Heart left ventricle (tissue), 13 donors: ENCODE measurements around the gene KAT8.

Source experiments
- POLR2A ChIP-seq, 2 donors: fragments of 450-650 bp; IDR thresholded peaks; one replicate each; pipeline ENCODE4 v1.6.1; 2017; ENCODE audit warnings: antibody characterized with exemption in 2 of 2, mild to moderate bottlenecking in 2 of 2, moderate library complexity in 2 of 2
- TF ChIP-seq, protein P1 (sequence below), 12 donors: fragments of 200-600 bp; sonication (generic) in 4 of 12; IDR thresholded peaks; one replicate each; pipeline versions ENCODE4 v1.5.0 to v1.8.0; 2018 to 2022; ENCODE audit warnings: antibody characterized with exemption in 12 of 12, mild to moderate bottlenecking in 5 of 12
- donor health status: ischemic (EF 13 %, LVEDD 7.1; RV severe dilation, severe dysfunction).
- donor health status: DM: no; HTN: yes; CAD: no.
- donor health status: DM: no; HTN: no; CAD: no.
- donor health status: ischemic (EF 25% LVEDD 6.9; RV normal size, moderate dysfunction).
- donor health status: ischemic (EF 25% LVEDD 5.7; RV mildly dilated, moderate dysfunction).
- donor health status: ischemic (EF 35%, LVEDD 5.7; RV mildly dilated, moderate dysfunction).
- donor health status: nonischemic (EF 11% LVEDD 7.7; RV severe dilation, severe dysfunction).
- donor health status: DM: yes; HTN: yes; CAD: no.
- donor health status: PGD.
- donor health status: ischemic (EF 29% LVEDD 5.4; RV normal size, mild dysfunction).
- donor health status: nonischemic (EF 23%, LVEDD 6.1; RV moderate dilation, normal function).

- TF ChIP-seq, protein P1, sequence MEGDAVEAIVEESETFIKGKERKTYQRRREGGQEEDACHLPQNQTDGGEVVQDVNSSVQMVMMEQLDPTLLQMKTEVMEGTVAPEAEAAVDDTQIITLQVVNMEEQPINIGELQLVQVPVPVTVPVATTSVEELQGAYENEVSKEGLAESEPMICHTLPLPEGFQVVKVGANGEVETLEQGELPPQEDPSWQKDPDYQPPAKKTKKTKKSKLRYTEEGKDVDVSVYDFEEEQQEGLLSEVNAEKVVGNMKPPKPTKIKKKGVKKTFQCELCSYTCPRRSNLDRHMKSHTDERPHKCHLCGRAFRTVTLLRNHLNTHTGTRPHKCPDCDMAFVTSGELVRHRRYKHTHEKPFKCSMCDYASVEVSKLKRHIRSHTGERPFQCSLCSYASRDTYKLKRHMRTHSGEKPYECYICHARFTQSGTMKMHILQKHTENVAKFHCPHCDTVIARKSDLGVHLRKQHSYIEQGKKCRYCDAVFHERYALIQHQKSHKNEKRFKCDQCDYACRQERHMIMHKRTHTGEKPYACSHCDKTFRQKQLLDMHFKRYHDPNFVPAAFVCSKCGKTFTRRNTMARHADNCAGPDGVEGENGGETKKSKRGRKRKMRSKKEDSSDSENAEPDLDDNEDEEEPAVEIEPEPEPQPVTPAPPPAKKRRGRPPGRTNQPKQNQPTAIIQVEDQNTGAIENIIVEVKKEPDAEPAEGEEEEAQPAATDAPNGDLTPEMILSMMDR (IDR thresholded peaks at IDR 0.05) = peak; percentile 80 to 99 (median 96)
- peak in 1 of 2 donors; percentile 44 for TF ChIP-seq POLR2A (IDR thresholded peaks at IDR 0.05)
Observed at GRCh38 chr16:31142109-31143010, 24.9 kb downstream of the KAT8 start.
